ENCODE measurements around the gene BRD3OS.

The BRD3OS gene

DNA sequence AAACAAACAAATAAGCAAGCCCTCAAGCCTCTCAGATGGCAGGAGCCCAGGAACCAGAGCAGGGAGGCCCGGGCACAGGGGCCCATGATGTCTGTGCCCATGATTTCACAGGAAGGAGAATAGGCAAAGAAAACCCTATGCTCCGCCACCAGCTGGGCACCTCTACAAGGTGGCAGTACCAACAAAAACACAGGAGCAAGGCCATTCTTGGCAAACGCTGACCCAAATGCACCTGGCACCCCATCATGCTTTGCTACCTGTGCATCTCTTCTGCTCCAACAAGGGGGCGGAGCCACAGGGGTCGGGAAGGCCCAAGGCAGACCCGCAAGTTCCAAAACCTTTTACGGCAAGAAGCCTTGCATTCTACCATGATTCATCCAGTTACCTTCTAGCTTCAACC is 39.4 kb downstream of the BRD3OS start:
- Histone ChIP-seq H3K36me3 (peaks cover 5% of the 10 kb centered on the region), H3K27me3 (peaks cover 8% of the 10 kb centered on the region), H3K27ac (peak overlapping the region; percentile 100), H3K9me3 (no peaks in the 10 kb centered on the region), H3K4me3 (ENCODE audit: low read depth in 1 of 2, low read length in 1 of 2) (peak overlapping the region in 1 of 2 experiments; percentile 68), H3K4me1 (ENCODE audit: control insufficient read depth in 1 of 2, insufficient read depth in 1 of 2, low read depth in 1 of 2, low read length in 1 of 2) (peaks cover 47% of the 10 kb centered on the region in 2 experiments)
- TF ChIP-seq, protein P1, sequence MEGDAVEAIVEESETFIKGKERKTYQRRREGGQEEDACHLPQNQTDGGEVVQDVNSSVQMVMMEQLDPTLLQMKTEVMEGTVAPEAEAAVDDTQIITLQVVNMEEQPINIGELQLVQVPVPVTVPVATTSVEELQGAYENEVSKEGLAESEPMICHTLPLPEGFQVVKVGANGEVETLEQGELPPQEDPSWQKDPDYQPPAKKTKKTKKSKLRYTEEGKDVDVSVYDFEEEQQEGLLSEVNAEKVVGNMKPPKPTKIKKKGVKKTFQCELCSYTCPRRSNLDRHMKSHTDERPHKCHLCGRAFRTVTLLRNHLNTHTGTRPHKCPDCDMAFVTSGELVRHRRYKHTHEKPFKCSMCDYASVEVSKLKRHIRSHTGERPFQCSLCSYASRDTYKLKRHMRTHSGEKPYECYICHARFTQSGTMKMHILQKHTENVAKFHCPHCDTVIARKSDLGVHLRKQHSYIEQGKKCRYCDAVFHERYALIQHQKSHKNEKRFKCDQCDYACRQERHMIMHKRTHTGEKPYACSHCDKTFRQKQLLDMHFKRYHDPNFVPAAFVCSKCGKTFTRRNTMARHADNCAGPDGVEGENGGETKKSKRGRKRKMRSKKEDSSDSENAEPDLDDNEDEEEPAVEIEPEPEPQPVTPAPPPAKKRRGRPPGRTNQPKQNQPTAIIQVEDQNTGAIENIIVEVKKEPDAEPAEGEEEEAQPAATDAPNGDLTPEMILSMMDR (IDR thresholded peaks at IDR 0.05), result no peak

DNA sequence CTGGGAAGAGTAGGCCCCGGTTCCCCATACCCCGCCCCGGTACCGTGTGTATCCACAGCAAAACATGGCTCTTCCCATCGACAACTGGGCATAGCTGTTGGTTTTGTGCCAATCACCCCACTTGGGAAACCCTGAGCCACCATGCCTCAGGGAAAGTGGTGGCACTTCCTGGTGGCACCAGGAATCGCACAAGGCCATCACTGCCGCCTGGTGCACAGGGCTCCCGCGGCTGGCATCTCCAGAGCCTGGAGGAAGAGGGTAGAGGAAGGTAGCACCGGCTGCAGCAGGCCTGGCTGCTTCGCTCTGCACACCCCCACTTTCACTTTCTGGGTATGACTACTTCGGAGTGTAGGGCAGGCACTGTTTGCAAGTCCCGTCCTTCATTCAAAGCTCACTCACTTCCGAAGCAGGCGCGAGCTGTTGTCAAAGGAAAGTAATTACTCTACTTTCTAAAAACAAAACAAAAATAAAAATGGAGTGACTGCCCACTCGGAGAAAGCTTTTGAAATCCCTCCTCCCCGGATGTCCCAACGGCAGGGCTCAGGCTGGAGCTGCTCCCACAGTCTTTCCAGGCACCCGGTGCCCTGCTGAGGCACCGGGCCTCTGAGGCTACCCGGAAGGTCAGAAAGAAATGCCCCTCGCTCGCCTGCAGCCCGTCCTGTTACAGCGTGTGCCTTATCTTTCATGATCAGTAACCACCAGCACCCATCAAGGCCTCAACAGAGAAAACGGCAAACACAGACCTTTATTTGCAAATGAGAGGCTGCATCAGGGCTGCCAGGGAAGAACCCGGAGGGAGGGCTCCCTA is 40.5 kb downstream of the BRD3OS start:
- Histone ChIP-seq H3K27ac (peak overlapping the region; percentile 100), H3K9me3 (no peaks in the 10 kb centered on the region), H3K36me3 (peaks cover 5% of the 10 kb centered on the region), H3K4me3 (ENCODE audit: low read depth in 1 of 2, low read length in 1 of 2) (peak overlapping the region; percentile 68 to 80), H3K27me3 (peaks cover 19% of the 10 kb centered on the region), H3K4me1 (ENCODE audit: control insufficient read depth in 1 of 2, insufficient read depth in 1 of 2, low read depth in 1 of 2, low read length in 1 of 2) (peaks cover 37 to 42% of the 10 kb centered on the region in 2 experiments)
- TF ChIP-seq, protein P1 (IDR thresholded peaks at IDR 0.05), result no peak

DNA sequence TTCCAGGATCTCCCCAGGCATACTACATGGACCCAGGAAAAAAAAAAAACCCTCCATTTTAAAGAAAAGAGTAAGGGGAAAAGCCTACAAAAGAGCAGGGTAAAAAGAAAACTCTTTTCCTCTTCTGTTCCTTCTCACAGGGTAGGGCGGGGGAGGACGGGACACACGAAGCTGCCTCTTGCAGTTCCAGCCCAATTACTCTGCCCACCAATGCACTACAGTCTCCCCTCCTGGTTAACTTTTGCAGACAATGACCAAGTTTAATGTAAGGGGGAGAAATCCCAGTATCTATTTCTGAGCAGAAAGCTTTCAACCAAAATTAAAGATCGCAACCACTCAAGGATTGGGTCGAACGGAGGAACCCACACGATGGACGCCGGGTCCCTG is 41.2 kb downstream of the BRD3OS start:
- H3K4me3 ChIP-seq (ENCODE audit: low read depth in 1 of 2, low read length in 1 of 2), result peak overlapping the region; percentile 68 to 80
- H3K9me3 ChIP-seq, result no peaks in the 10 kb centered on the region
- peak overlapping the region; percentile 100 for H3K27ac ChIP-seq
- peaks cover 26% of the 10 kb centered on the region for H3K27me3 ChIP-seq
- TF ChIP-seq, protein P1 (IDR thresholded peaks at IDR 0.05), result no peak
- H3K36me3 ChIP-seq, result peaks cover 5% of the 10 kb centered on the region
- H3K4me1 ChIP-seq (ENCODE audit: control insufficient read depth in 1 of 2, insufficient read depth in 1 of 2, low read depth in 1 of 2, low read length in 1 of 2), result peaks cover 32 to 35% of the 10 kb centered on the region in 2 experiments

DNA sequence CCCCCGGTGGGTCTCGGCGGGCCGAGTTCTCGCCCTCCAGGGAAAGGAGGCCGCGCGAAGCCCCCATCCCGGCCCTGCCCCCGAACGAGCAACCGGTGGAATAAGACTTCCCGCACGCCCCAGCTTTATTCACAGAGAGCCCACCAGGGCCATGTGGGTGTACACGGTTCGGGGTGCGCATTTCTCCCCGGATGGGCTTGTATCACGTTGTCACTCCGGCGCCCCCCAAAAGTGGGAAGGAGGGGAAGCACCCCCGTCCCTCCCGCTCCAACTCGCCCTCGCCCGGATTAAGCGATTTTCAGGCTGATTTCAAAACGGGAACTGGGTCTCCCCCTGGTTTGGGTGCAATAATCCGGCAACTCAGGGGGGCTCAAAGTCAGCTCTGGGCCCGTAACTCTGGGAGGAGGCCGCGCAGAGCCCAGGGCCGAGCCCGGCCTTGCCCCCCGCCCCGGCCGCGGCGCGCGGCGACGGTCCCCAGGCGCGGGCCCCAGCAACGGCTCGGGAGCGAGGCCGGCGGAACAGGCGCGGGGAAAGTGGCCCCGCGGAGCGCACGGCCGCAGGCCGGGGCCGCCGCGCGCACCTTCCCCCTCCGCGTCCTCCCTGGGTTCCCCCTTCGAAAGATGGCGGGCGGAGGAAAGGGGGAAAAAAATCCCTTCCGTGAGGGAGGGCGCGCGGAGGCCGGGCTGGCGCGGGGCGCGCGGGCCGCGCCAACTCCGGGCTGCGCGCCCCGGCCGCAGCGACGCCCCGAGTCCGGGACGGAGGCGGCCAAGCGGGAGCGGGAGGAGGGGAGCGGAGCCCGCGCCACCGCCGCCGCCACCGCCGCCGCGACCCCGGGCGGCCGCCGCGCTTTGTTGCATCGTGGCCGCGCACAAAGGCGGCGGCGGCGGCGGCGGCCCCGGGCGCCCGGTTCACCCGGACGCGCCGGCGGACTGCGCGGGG is 41.9 kb downstream of the BRD3OS start:
- Histone ChIP-seq H3K27me3 (peaks cover 29% of the 10 kb centered on the region), H3K4me1 (ENCODE audit: control insufficient read depth in 1 of 2, insufficient read depth in 1 of 2, low read depth in 1 of 2, low read length in 1 of 2) (peaks cover 32 to 34% of the 10 kb centered on the region in 2 experiments), H3K4me3 (ENCODE audit: low read depth in 1 of 2, low read length in 1 of 2) (peak overlapping the region; percentile 68 to 80), H3K36me3 (peaks cover 5% of the 10 kb centered on the region), H3K9me3 (no peaks in the 10 kb centered on the region), H3K27ac (peak overlapping the region; percentile 100)
- TF ChIP-seq, protein P1 (IDR thresholded peaks at IDR 0.05), result no peak

DNA sequence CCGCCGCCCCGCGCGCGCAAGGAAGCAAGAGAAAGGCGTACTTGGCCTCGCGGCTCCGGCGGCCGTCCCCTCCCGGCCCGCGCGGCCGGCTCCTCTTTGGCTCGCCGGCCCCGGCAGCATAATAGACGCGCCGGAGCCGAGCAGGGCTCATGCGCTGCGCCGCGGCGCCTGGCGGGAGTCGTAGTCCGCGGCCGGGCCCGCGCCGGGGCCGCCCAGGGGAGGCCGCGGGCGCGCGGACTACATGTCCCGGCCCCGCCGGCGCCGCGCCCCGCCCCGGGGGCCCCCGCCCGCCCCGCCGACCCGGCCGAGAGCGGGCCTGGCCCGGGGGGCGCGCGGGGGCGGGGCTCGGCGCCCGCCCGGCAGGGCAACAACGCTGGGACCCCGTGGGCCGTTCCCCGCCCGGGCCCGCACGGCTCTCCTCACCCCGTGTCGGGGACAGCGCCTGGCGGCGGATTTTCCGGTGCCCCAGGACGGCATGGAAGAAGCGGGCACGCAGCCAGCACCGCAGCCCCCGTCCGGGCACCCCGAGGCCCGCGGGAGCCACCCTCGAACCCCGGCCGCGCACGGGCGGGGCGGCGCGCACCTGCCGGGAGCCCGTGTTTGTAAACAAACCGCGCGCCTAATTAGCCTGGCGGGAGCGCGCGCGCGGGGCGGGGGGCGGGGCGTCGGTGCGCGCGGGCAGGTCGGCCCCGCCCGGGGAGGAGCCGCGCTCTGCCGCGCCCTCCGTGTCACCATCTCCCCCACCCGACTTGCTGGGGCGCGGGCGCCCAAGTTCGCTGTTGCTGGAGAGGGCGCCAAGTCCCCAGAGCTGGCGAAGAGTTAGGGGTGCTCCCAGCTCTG is 42.8 kb downstream of the BRD3OS start, which contains the start of gene BRD3:
Gene BRD3, minus strand, starts transcription at position 123 of the 840 bp plus-strand sequence. CDS start 14,549 bp downstream, outside the sequence.
- TF ChIP-seq, protein P1 (IDR thresholded peaks at IDR 0.05), result peak; percentile 28
- peak within 1 kb of the TSS; percentile 100 for H3K27ac ChIP-seq
- H3K27me3 ChIP-seq, result peaks cover 29% of the 10 kb centered on the region
- peaks cover 32 to 34% of the 10 kb centered on the region in 2 experiments for H3K4me1 ChIP-seq (ENCODE audit: control insufficient read depth in 1 of 2, insufficient read depth in 1 of 2, low read depth in 1 of 2, low read length in 1 of 2)
- H3K36me3 ChIP-seq, result peaks cover 3% of the 10 kb centered on the region
- no peaks in the 10 kb centered on the region for H3K9me3 ChIP-seq
- H3K4me3 ChIP-seq (ENCODE audit: low read depth in 1 of 2, low read length in 1 of 2), result peak within 1 kb of the TSS; percentile 80 to 86
